NCI-H1048 (cell line): Measurements from ENCODE around the gene HIPK2.

Experiments used
- DNase-seq: peaks from one replicate; lab custom pipeline; 2025; lab: John Stamatoyannopoulos, UW

Gene HIPK2

DNA sequence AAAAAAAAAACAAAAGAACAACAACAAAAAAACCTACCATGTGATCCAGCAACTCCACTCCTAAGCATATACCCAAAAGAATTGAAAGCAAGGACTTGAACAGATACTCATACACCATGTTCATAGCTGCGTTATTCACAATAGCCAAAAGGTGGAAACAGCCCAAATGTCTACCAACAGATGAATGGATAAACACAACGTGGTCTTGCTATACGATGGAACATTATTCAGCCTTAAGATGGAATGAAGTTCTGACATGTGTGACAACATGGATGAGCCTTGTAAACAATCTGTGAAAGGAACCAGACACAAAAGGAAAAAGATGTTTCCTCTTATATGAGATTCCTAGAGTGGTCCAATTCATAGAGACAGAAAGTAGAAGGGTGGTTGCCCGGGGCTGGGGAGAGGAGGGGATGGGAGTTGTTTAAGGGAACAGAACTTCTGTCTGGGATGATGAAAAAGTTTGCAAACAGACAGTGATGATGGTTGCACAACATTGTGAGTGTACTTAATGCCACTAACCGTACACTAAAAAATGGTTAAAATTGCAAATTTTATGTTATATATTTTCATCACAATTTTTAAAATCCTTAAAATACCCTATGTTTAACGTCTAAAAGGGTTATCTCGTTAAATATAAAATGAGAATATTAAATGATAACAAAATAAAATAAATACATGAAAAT is 242.7 kb downstream of the HIPK2 start:
- DNase-seq, result no peak

DNA sequence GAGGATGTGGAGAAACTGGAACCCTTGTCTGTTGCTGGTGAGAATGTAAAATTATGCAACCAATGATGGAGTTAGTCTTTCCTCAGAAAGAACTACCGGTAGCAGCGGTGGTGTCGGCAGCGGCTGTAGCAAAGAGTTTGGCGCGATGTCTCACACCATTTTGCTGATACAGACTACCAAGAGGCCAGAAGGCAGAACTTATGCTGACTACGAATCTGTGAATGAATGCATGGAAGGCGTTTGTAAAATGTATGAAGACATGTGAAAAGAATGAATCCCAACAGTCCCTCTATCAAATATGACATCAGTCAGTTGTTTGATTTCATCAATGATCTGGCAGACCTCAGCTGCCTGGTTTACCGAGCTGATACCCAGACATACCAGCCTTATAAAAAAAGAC is 243.7 kb downstream of the HIPK2 start:
- DNase-seq, result no peak

- no peak for DNase-seq
These were observed 245.1 kb downstream of the HIPK2 start for GRCh38 chr7:139532636-139533155.

GRCh38 chr7:139531094-139531493 is 246.7 kb downstream of the HIPK2 start:
- DNase-seq, result no peak

- DNase-seq, result no peak
These were observed 250.9 kb downstream of the HIPK2 start for GRCh38 chr7:139526578-139527544.

DNA sequence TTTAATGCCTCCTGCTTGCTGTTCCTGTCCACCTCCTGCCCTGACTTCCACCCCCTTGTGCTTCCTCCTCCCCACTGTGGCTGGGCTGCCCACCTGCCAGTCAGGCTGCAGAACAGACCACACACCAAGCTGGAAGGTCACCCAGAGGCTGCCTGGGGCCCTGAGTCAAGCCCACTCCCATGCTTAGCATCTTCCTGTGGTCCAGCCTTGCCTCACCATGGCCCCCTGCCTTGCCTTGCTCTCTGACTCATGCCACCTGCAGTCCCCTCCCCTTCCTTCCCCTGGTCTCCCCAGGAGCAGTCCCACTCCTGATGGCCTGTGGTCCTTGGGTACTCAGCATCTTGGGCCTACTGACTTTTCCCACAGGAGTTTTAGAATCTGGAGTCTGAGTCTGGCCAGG is 252.0 kb downstream of the HIPK2 start:
- no peak for DNase-seq

DNA sequence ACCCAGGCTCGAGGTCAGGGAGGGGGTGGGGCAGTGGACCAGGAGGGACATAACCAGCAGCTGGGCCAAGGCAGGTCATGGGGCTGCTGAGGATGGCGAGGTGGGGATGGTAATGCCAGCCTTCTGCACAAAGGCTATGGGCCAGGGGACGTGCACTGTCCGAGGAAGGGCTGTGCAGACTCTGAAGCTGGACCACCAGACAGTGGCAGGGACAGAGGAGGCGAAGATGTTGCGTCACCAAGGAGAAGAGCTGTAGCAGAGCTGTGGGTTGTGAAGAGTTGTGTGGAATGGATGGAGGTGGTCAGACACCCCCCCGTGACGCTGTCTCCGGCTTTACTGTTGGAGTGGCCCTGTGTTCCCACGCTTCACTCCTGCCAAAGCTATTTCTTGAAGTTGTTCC is 252.6 kb downstream of the HIPK2 start:
- DNase-seq, result no peak

GRCh38 chr7:139523968-139524815 is 253.6 kb downstream of the HIPK2 start:
- DNase-seq, result no peak

GRCh38 chr7:139523199-139523941 is 254.4 kb downstream of the HIPK2 start, which contains the start of gene CLEC2L:
Gene CLEC2L, plus strand, starts transcription at chr7:139523685. Its CDS starts 243 bp downstream, at chr7:139523928.
- DNase-seq, result no peak

DNA sequence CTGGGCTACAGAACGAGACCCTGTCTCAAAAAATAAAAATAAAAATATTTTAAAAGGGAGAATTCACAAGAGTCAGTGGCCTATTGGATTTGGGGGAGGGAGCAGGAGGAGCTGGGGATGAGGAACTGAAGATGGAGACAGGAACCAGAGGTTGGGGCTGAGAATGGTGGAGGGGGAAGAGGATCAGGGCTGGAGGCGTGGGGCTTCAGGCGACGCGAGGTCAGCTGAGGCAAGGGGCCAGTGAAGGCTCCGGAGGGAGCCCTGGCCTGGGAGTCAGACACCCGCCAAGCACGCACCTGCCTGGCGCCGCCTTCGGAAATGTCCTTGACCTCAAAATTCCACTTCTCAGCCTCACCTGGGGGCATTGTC is 255.0 kb downstream of the HIPK2 start:
- DNase-seq, result no peak

DNA sequence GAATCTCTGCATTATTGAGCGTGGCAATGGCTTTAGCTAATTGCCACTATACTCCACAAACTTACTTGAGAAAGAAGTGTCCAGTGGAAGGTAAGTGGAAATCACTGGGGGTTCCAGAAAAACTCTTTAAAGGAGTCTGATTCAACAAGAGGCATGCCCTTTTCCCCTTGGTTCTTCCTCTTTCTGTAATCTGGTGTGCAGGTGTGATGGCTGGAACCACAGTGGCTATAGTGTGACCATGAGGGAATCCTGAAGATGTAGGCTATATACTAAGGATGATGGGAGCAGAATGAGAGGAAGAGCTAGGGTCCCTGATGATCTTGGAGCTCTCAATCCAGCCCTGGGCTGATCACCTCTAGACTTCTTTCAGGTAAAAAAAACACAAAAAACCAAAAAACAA is 256.4 kb downstream of the HIPK2 start:
- no peak for DNase-seq

- no peak for DNase-seq
These were observed 262.5 kb downstream of the HIPK2 start for GRCh38 chr7:139515266-139515665.
